GDM1 (cell line): ENCODE results near the gene SAP30BP.

Source experiments
- DNase-seq: peaks from one replicate; lab custom pipeline; 2025; lab: John Stamatoyannopoulos, UW

The SAP30BP gene

DNA sequence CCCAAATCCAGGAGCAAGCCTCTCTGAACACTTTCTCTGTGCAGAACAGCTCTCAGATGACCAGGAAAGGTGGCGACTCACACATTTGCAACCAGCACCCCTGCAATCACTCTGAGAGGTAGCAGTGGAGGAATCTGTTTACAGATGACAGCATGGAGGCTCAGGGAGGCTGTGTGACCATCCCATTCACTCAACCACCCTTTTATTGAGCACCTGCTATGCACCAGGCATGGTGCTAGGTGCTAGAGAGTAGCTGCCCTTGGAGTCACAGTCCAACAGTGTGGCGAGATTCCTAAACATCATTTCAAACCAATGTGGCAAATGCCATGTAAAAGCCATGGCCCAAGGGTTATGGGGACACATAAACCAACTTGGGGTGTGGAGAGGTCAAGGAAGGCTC lies 52.6 kb downstream of the SAP30BP start:
- no peak for DNase-seq

- no peak for DNase-seq
These were observed 53.7 kb downstream of the SAP30BP start, which contains the start of gene ITGB4 for GRCh38 chr17:75720656-75721462. Gene ITGB4 (plus strand): TSS chr17:75721459. CDS start chr17:75724704, 3,245 bp downstream.

- no peak for DNase-seq
These were observed 54.4 kb downstream of the SAP30BP start for GRCh38 chr17:75721463-75722011.

- DNase-seq, result no peak
These were observed 54.9 kb downstream of the SAP30BP start for GRCh38 chr17:75722076-75722475.

DNA sequence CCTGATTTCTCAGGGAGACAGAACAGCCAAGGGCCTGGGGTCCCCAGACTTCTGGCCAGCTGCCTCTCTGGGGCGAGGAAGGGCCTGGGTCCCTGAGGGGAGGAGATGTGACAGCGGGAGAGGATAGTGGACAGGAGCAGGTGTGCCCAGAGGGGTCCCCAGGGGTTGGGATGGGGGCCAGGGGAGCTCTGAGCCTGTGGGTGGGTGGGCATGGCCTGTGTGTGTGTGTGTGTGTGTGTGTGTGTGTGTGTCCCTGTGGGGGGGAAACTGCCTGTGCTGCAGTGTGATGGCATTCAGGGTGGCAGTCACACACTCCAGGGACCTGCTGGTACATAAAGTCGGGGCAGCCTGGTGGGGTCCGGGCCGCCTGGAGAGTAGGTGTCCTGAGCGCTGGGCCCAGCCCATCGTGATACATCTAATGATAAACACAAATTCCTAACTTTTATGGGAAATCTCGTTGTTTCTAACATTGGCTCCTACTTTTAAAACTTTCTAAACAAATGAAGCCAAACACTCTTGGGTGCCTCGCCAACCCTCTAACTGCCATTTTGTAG lies 55.5 kb downstream of the SAP30BP start:
- no peak for DNase-seq

DNA sequence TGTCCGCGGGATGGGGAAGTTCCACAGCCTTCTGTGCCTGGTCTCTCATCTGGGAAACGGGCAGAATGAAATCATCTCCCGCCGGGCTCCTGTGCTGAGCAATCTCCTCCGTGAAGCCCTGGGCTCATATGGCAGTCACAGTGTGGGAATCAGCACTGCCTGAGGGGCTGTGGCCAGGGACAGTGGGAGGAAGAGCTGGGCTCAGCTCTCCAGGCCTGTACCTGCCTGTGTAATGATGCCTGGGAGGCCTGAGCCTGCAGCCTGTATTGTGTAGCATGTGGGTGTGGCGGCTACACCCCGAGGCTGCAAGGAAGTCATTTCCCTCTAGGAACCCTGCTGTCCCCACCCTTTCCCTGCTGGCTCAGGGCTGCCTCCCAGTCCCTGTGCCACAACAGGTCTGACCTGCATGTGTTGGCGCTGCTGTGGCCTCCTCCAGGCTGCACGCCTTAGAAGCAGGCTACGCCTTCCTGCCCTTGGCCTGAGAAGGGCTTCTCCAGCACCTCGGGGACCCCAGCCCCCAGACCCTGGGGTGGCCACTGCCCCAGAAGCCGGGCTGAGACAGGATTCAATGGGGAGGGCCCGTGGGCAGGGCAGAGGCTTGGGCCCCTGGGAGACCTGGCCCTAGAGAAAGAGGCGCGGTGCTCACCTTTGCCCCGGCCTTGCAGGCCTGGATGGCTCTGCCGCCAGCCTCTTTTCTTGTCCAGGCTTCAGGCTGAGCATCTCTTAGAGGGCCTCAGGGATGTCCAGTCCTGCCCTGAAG lies 56.2 kb downstream of the SAP30BP start:
- no peak for DNase-seq

GRCh38 chr17:75724016-75725003 lies 57.2 kb downstream of the SAP30BP start:
- DNase-seq, result no peak

DNA sequence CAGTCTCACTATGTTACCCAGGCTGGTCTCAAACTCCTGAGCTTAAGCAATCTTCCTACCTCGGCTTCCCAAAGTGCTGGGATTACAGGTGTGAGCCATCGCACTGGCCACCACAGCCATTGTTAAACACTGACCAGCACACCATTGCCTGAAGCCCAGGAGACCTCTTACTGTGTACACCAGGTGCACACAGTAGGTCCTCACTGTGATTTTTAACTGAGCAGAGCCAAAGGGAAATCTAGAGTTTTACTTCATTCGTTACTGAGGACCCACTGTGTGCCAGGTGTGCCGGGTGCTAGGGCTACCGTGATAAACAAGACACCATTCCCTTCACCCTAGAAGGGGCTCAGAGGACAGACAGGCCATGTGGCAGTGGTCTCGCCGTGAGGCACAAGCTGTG lies 58.4 kb downstream of the SAP30BP start:
- no peak for DNase-seq

- DNase-seq, result no peak
These were observed 60.3 kb downstream of the SAP30BP start for GRCh38 chr17:75727391-75727790.

GRCh38 chr17:75729351-75729750 lies 62.2 kb downstream of the SAP30BP start:
- no peak for DNase-seq

- no peak for DNase-seq
These were observed 62.9 kb downstream of the SAP30BP start for GRCh38 chr17:75730065-75730464.

DNA sequence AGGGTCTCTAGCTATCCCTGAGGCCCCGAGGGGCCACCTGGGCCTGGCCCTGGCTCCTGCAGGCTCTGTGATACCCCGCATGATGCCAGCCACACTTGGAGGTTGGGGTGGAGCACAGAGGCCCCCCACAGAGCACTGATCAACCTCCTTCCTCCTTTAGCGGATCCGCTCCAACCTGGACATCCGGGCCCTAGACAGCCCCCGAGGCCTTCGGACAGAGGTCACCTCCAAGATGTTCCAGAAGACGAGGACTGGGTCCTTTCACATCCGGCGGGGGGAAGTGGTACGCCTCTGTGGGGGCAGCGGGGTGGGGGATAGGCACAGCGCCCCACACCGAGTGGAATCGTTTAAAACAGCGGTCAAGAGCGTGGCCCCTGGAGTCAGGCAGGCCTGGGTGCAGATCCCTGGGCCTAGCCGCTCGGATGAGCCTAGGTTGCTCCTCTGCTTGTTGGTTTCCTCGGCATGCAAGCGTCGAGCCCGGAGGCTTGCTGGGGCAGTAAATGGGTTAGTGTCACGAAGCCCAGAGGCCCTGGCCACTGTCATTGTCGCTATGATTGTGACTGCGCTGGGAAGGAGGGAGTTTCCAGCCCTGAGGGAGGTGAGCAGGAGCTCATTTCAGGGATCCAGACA lies 64.1 kb downstream of the SAP30BP start:
- DNase-seq, result no peak

- no peak for DNase-seq
These were observed 64.8 kb downstream of the SAP30BP start for GRCh38 chr17:75731716-75732498.

DNA sequence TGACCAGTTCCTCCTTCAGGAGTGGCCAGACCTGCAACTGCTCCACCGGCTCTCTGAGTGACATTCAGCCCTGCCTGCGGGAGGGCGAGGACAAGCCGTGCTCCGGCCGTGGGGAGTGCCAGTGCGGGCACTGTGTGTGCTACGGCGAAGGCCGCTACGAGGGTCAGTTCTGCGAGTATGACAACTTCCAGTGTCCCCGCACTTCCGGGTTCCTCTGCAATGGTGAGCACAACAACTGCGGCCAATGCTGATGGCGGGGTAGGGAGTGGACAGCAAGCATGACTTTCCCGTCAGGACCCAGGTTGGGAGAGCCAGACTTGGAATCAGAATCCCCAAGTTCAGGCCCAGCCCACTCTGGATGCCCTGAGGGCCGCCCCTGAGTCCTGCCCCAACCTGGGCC lies 66.3 kb downstream of the SAP30BP start:
- no peak for DNase-seq

- no peak for DNase-seq
These were observed 67.6 kb downstream of the SAP30BP start for GRCh38 chr17:75734674-75735294.

- DNase-seq, result no peak
These were observed 69.2 kb downstream of the SAP30BP start for GRCh38 chr17:75736173-75736835.

DNA sequence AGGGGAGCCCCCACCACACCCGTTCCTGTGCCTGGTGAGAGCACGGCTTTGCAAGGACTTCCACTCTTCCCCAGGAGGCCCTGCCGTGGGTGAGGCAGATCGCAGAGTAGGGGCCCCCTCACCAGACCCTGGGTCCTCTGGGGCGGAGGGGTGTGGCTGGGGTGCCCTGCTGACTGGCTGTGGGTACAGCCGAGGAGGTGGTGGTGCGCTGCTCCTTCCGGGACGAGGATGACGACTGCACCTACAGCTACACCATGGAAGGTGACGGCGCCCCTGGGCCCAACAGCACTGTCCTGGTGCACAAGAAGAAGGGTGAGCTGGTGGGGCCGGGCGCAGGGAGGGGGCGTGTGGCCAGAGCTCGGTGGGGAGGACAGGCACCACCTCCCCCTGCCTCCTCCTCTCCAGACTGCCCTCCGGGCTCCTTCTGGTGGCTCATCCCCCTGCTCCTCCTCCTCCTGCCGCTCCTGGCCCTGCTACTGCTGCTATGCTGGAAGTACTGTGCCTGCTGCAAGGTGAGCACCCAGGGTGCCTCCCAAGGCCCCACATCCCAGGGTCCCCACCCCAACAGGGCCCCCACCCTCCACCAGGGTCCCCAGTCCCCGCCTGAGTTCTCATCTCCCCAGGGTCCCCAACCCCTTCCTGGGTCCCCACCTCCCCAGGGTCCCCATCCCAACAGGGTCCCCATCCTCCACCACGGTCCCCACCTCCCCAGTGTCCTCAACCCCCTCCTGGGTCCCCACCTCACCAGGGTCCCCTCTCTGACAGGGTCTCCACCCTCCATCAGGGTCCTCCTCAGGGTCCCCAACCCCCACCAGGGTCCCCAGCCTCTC lies 70.2 kb downstream of the SAP30BP start:
- DNase-seq, result no peak

- DNase-seq, result no peak
These were observed 71.2 kb downstream of the SAP30BP start for GRCh38 chr17:75738218-75738802.
